GM19452 (cell line): ENCODE measurements around the gene LRRC72.

Experiments
- ATAC-seq: cut with Tn5 transposase; IDR thresholded peaks from one replicate; pipeline ENCODE4 v1.9.1; 2021; ENCODE audit not compliant: unreplicated experiment

LRRC72 gene

DNA sequence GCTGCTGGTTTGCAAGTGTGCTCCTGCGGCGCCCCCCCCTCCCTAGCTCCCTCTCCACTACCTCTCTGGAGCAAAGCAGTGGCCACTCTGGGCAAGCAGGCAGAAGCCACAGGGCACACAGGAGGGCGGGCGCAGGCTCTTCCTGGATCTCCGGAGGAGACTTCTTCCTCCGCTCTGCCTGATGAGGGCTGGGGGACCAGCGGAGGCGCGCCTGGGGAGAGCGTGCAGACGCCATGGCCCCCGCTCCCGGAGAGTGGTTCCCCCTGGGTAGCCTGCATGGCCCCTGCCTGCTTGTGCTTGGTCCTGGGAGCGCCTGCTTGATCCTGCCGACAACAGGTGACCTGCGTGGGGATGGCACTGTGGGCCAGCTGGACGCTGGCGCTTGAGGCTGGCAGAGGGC, 89.9 kb downstream of the LRRC72 start:
- no peak for ATAC-seq

DNA sequence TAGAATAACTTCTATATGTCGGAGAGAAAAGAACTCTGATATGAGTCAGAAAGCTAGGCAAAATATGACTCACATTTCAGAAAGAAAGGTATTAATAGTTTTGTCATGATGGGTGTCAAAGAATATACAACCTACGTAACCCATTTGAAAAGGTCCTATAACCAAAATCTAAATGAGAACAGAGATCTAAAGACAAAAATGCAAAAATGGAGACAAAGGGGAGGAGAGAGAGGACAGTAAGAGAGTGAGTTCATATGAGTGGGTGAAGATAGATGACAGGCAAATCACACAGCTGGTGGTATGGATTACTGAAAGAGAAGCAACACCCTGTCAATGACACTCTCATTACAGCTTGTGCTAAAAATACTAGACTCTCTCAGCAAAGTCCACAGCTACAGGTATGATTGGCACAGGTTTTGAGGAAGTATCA, 93.4 kb downstream of the LRRC72 start:
- ATAC-seq = peak; percentile 87

DNA sequence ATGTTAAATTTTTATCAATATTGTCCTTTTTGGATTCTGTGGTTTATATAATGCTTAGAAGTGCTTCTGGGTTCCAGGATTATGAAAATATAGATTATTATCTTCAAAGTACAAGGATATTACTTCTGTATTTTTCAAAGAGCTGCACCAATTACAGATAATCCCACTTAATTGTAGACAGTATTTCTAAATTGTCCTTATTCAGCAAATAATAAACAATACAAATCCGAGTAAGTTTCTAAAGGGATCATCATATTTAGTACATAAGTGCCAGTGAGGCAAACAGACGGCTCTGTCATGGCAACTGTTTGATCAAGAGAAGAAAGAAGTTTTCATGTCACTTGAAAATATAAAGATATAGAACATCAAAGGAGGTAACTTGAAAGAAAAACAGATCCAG, 99.8 kb downstream of the LRRC72 start:
- no peak for ATAC-seq

DNA sequence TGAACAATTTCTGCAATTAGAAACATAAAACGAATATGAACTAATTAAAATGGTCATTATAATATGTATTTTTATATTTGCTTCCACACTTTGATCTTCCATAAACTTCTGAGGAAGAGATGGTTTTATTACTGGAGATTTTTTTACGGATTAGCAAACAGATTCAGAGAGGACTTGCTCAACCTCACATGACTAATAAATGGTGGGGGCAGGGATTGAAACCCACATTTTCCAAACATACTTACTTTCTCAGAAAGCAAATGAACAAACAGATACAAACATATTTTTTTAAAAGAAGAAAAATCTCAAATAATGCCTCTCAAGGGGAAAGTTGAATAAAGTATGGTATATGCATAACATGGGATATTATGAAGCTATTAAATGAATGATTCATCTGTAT, 100.6 kb downstream of the LRRC72 start:
- ATAC-seq = no peak

DNA sequence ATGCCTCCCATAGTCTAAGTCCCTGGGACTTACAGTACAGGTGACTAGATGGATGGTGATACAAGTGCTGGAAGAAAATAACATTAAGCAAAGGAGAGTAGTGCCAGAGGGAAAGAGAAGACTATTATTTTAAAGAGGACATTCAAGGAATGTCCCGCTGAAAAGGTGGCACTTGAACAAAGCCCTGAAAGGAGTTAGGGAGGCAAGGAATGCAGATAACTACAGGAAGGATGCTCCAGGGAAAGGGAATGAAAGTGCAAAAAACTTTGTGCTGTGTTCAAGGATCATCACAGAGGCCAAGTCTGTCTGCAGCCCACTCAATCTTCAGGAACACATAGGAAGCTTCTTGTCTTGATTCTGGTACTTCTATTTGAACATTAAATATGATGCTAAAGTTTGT, 104.0 kb downstream of the LRRC72 start:
- no peak for ATAC-seq
